ENCODE data around the gene OXER1. TPM values are rescaled to one million over a fixed set of nuclear protein-coding genes. Genes with fewer than 3 reads are reported as not detected.

OXER1 gene
- total RNA-seq, 1 experiment from 2014 or later, result not detected

DNA sequence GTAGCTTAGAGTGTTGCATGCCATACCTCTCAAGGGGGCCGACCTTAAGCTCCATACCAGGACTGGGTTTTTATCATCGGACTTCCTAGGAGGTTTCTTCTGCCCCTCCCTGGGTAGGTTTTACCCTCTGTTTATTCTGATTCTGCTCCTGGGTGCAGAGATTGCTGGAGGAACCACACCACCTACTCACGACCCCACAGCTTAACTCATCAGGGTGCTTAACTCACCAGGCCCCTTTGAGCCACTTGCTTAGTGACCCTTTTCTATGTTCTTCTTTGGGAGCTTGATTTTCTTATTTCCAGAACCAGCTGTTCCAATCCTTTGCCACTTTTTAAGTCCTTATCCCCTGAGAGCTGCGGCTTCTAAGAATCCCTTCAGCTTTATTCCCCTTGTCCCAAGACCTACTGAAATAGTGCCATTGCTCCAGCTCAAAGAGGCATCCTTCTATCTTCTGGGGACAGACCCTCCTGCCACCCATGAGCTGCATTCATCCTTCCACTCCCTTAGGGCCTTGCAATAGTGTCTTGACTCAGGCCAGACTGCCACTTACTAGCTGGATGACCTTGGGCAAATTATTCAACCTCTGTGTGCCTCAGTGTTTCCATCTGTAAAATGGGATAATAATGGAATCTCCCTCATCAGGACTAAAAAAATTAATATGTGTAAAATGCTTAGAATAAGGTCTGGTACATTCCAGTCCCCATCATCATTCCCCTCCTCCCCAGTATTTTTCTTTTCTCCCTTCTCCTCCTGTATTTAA is 5.8 kb downstream of the OXER1 start:
- no peak for DNase-seq
- POLR2A ChIA-PET (ENCODE audit: unreplicated experiment), result no interaction called here
- Histone ChIP-seq H3K9me2 (ENCODE audit: insufficient read depth) (no peaks in the 10 kb centered on the region), H4K20me1 (ENCODE audit: insufficient read depth) (no peaks in the 10 kb centered on the region), H3K36me3 (ENCODE audit: low read depth) (no peaks in the 10 kb centered on the region), H3K79me2 (ENCODE audit: low read depth) (no peaks in the 10 kb centered on the region), H3K27ac (no peak overlapping the region), H3K27me3 (ENCODE audit: insufficient read depth, low read depth) (no peaks in the 10 kb centered on the region), H3F3A (ENCODE audit: insufficient read depth, low read depth) (no peaks in the 10 kb centered on the region), H3K4me3 (no peak overlapping the region), H2AFZ (no peak overlapping the region), H3K9me3 (ENCODE audit: insufficient read depth, low read depth) (no peaks in the 10 kb centered on the region), H3K4me2 (no peak overlapping the region), H3K4me1 (replicated peaks; ENCODE audit: insufficient read depth) (no peaks in the 10 kb centered on the region)
- CTCF ChIA-PET, result no interaction called here
- intact Hi-C loops (cut with micrococcal nuclease; ENCODE audit: unreplicated experiment), result no loop called here
- TF ChIP-seq, protein P1, sequence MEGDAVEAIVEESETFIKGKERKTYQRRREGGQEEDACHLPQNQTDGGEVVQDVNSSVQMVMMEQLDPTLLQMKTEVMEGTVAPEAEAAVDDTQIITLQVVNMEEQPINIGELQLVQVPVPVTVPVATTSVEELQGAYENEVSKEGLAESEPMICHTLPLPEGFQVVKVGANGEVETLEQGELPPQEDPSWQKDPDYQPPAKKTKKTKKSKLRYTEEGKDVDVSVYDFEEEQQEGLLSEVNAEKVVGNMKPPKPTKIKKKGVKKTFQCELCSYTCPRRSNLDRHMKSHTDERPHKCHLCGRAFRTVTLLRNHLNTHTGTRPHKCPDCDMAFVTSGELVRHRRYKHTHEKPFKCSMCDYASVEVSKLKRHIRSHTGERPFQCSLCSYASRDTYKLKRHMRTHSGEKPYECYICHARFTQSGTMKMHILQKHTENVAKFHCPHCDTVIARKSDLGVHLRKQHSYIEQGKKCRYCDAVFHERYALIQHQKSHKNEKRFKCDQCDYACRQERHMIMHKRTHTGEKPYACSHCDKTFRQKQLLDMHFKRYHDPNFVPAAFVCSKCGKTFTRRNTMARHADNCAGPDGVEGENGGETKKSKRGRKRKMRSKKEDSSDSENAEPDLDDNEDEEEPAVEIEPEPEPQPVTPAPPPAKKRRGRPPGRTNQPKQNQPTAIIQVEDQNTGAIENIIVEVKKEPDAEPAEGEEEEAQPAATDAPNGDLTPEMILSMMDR (conservative IDR thresholded peaks at IDR 0.05), result no peak
- no peak for TF ChIP-seq EZH2 (IDR thresholded peaks at IDR 0.05; ENCODE audit: low read depth)
- no TSS peak for BruUV-seq (replicated peaks)

DNA sequence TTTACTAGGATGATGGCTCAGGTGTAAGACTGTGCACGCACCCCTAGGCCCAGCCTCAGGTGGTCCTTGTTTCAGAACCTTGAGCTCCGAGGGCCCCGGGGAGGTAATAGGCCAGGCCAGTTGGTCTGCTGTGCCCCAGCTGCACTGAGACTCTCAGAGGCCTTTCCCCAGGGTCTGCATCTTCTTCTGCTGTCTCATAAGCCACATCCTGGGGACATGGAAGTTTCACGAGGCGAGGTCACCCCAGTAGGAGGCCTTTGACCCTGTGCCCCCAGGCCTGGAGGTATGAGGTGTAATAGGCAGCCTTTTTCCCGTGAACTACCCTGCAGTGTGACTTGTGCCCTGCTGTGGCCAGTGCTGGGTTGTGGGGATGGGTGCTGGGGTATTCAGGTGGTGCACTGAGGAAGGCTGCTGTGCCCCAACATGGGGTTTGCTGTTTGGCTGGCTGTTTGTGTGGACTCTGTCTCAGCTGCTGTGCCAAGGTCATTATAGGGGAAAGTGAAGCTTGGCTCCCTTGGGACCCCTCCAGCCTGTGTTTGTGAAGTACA is 6.9 kb downstream of the OXER1 start:
- H2AFZ ChIP-seq, result no peak overlapping the region
- no peaks in the 10 kb centered on the region for H3F3A ChIP-seq (ENCODE audit: insufficient read depth, low read depth)
- H3K4me1 ChIP-seq (replicated peaks; ENCODE audit: insufficient read depth), result no peaks in the 10 kb centered on the region
- no TSS peak for BruUV-seq (replicated peaks)
- TF ChIP-seq, protein P1 (conservative IDR thresholded peaks at IDR 0.05), result no peak
- no peak for TF ChIP-seq EZH2 (IDR thresholded peaks at IDR 0.05; ENCODE audit: low read depth)
- H3K79me2 ChIP-seq (ENCODE audit: low read depth), result no peaks in the 10 kb centered on the region
- no peak overlapping the region for H3K4me3 ChIP-seq
- H3K27me3 ChIP-seq (ENCODE audit: insufficient read depth, low read depth), result no peaks in the 10 kb centered on the region
- no peak overlapping the region for H3K4me2 ChIP-seq
- intact Hi-C loops (cut with micrococcal nuclease; ENCODE audit: unreplicated experiment), result no loop called here
- CTCF ChIA-PET, result no interaction called here
- POLR2A ChIA-PET (ENCODE audit: unreplicated experiment), result no interaction called here
- H3K9me2 ChIP-seq (ENCODE audit: insufficient read depth), result no peaks in the 10 kb centered on the region
- no peak overlapping the region for H3K27ac ChIP-seq
- H3K36me3 ChIP-seq (ENCODE audit: low read depth), result no peaks in the 10 kb centered on the region
- no peaks in the 10 kb centered on the region for H4K20me1 ChIP-seq (ENCODE audit: insufficient read depth)
- H3K9me3 ChIP-seq (ENCODE audit: insufficient read depth, low read depth), result no peaks in the 10 kb centered on the region
- no peak for DNase-seq

DNA sequence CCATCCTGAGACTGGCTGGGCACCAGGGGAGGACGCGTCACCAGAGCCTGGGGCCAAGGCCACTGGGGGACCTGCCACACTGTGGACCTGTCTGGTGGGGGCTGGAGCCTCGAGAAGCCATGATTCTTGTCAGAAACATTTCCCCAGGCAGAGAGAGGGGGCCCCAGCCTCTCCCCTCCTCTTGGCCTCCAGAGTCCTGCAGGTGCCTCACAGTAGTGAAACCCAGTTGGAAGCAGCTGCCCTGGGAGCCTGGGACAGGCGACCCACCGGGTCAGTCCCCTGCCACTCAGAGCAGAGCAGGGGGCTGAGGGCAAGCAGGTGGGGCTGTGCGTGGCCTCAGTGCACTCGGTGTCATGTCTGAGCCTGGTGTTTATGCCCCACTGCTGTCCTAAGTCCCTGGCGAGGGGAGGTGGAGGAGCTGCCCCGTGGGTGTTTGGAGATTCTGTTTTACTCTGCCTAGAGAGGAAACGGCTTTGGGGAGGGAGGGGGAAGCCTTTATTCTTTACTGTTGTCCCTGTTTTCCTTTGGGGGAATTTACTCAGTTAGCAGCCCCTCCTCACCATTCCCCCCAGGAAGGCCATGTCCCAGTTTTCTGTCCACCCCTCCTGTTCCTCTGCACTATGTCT is 7.7 kb downstream of the OXER1 start:
- Histone ChIP-seq H2AFZ (no peak overlapping the region), H3K9me2 (ENCODE audit: insufficient read depth) (no peaks in the 10 kb centered on the region), H3K27ac (no peak overlapping the region), H3K4me3 (no peak overlapping the region), H3K27me3 (ENCODE audit: insufficient read depth, low read depth) (no peaks in the 10 kb centered on the region), H3K4me2 (no peak overlapping the region), H4K20me1 (ENCODE audit: insufficient read depth) (no peaks in the 10 kb centered on the region), H3K4me1 (replicated peaks; ENCODE audit: insufficient read depth) (no peaks in the 10 kb centered on the region), H3K79me2 (ENCODE audit: low read depth) (no peaks in the 10 kb centered on the region), H3K9me3 (ENCODE audit: insufficient read depth, low read depth) (no peaks in the 10 kb centered on the region), H3F3A (ENCODE audit: insufficient read depth, low read depth) (no peaks in the 10 kb centered on the region; the same call in 1 of the 2 replicates), H3K36me3 (ENCODE audit: low read depth) (no peaks in the 10 kb centered on the region)
- BruUV-seq (replicated peaks), result no TSS peak
- ChIA-PET CTCF (no interaction called here), POLR2A (ENCODE audit: unreplicated experiment) (no interaction called here)
- no peak for TF ChIP-seq EZH2 (IDR thresholded peaks at IDR 0.05; ENCODE audit: low read depth)
- TF ChIP-seq, protein P1 (conservative IDR thresholded peaks at IDR 0.05), result no peak
- intact Hi-C loops (cut with micrococcal nuclease; ENCODE audit: unreplicated experiment), result no loop called here
- no peak for DNase-seq
